HepG2 (cell line): Measurements from ENCODE around the gene CAPN10. TPM values are rescaled to one million over a fixed set of nuclear protein-coding genes. Genes with fewer than 3 reads are reported as not detected.

Experiments
- HMGXB3 ChIP-seq: sonication (generic); formaldehyde crosslinking; IDR thresholded peaks from 2 replicates; pipeline ENCODE4 v1.4.0; 2020; ENCODE audit warnings: missing genetic modification reagents, borderline replicate concordance
- RERE ChIP-seq: IDR thresholded peaks from 2 replicates; pipeline ENCODE4 v1.6.1; 2016; ENCODE audit warnings: low read depth, missing genetic modification reagents, missing compliant biosample characterization
- REST ChIP-seq, 2 experiments: IDR thresholded peaks; 2 replicates each; pipeline ENCODE4 v1.6.1; 2011 to 2012; ENCODE audit warnings: low read length in 2 of 2, borderline replicate concordance in 1 of 2, low read depth in 1 of 2, mild to moderate bottlenecking in 1 of 2, moderate library complexity in 1 of 2
- ZBTB34 ChIP-seq: sonication (generic); formaldehyde crosslinking; IDR thresholded peaks from 2 replicates; pipeline ENCODE4 v1.8.0; 2022; ENCODE audit warnings: mild to moderate bottlenecking, missing genetic modification reagents
- polyA plus RNA-seq, 8 experiments: library from polyadenylated mRNA; depleted of rRNA in 3 of 8; stranded (reverse) in 7 of 8; unstranded in 1 of 8; fragments of >200 nt; fragmentation: Illumina TruSeq in 4 of 8; extraction: Trizol in 4 of 8; gene quantifications; 2 replicates each; pipeline versions ENCODE4 v1.2.1 to v1.2.3, GENCODE V29; 2011 to 2016; ENCODE audit warnings: low read depth in 4 of 8, missing spikeins in 1 of 8, mixed read lengths in 1 of 8; ENCODE audit not compliant: insufficient read depth in 1 of 8
- total RNA-seq, 5 experiments: library from RNA; depleted of rRNA; stranded (reverse); fragments of >200 nt; fragmentation: Illumina TruSeq; extraction: Trizol; gene quantifications; 2 replicates each; pipeline ENCODE4 v1.2.3, GENCODE V29; 2016; ENCODE audit warnings: low read depth in 1 of 5

Gene CAPN10
- total and polyA plus RNA-seq, 2 of the 13 experiments (the other 11 are each of a cell fraction or from before 2014, with no cell fraction given) = 27.6 to 32.4 TPM

- TF ChIP-seq REST (IDR thresholded peaks at IDR 0.05; ENCODE audit: borderline replicate concordance in 1 of 2, low read depth in 1 of 2, low read length in 2 of 2) (no peak), ZBTB34 (CRISPR knock-in tag) (no peak), HMGXB3 (no peak), RERE (CRISPR knock-in tag) (no peak)
These were observed 2.0 kb upstream of the CAPN10 start (continued) for GRCh38 chr2:240584486-240585031.
